ENCODE results near the gene CARNS1. TPM values are rescaled to one million over a fixed set of nuclear protein-coding genes. Genes with fewer than 3 reads are reported as not detected.

The CARNS1 gene
- total RNA-seq, 1 experiment from 2014 or later, result 0.13 TPM

- H3K27me3 ChIP-seq (replicated peaks; ENCODE audit: insufficient read depth, low read depth, low read length, poor library complexity), result no peaks in the 10 kb centered on the region
- H3K9me3 ChIP-seq (ENCODE audit: low read depth, low read length, poor library complexity, severe bottlenecking), result no peaks in the 10 kb centered on the region
- H3K4me3 ChIP-seq (ENCODE audit: low read depth, low read length, poor library complexity, severe bottlenecking), result no peak overlapping the region
- TF ChIP-seq EZH2 (IDR thresholded peaks at IDR 0.05; ENCODE audit: borderline replicate concordance, low read depth, low read length, poor library complexity, severe bottlenecking), result no peak
- no peak for TF ChIP-seq CTCF (conservative IDR thresholded peaks at IDR 0.05; ENCODE audit: low read depth, low read length)
- BruUV-seq (replicated peaks), result no TSS peak
- no peaks in the 10 kb centered on the region for H3K36me3 ChIP-seq (ENCODE audit: insufficient read depth, low read length, poor library complexity, severe bottlenecking)
- intact Hi-C loops (cut with micrococcal nuclease; ENCODE audit: unreplicated experiment), result loop anchor here (10.0 kb wide), 2 partner anchors 302 to 332 kb away; partner anchors contain the start of gene RHOD
- CTCF ChIA-PET, result interaction anchor here (0.6 to 1.5 kb wide), 3 partner anchors 14 to 727 kb away, joined by 3 to 10 read pairs (median 3); partner anchors contain the start of gene PPP1CA
- POLR2A ChIA-PET (ENCODE audit: low non-redundant PET), result interaction anchor here (0.6 kb wide), 2 partner anchors 13 to 15 kb away, joined by 4 to 5 read pairs; partner anchors contain the start of gene PPP1CA
- H3K27ac ChIP-seq (ENCODE audit: low read depth, low read length, poor library complexity, severe bottlenecking), result no peak overlapping the region
- peaks cover 14% of the 10 kb centered on the region for H3K4me1 ChIP-seq (ENCODE audit: insufficient read depth, low read length, poor library complexity, severe bottlenecking)
- DNase-seq (ENCODE audit: low spot score), result no peak
Measured at GRCh38 chr11:67387069-67387468, 28.4 kb upstream of the CARNS1 start.

GRCh38 chr11:67387518-67387917 is 28.0 kb upstream of the CARNS1 start:
- CTCF ChIA-PET, result interaction anchor here (0.7 to 1.5 kb wide), 2 partner anchors 14 to 726 kb away, joined by 3 read pairs; partner anchors contain the start of gene PPP1CA
- H3K4me3 ChIP-seq (ENCODE audit: low read depth, low read length, poor library complexity, severe bottlenecking), result no peak overlapping the region
- POLR2A ChIA-PET (ENCODE audit: low non-redundant PET), result no interaction called here

GRCh38 chr11:67389477-67389876 is 26.0 kb upstream of the CARNS1 start:
- TF ChIP-seq CTCF (conservative IDR thresholded peaks at IDR 0.05; ENCODE audit: low read depth, low read length) (peak; percentile 71), EZH2 (IDR thresholded peaks at IDR 0.05; ENCODE audit: borderline replicate concordance, low read depth, low read length, poor library complexity, severe bottlenecking) (no peak)
- POLR2A ChIA-PET (ENCODE audit: low non-redundant PET), result no interaction called here
- H3K4me1 ChIP-seq (ENCODE audit: insufficient read depth, low read length, poor library complexity, severe bottlenecking), result peaks cover 18% of the 10 kb centered on the region
- no peaks in the 10 kb centered on the region for H3K9me3 ChIP-seq (ENCODE audit: low read depth, low read length, poor library complexity, severe bottlenecking)
- peaks cover 8% of the 10 kb centered on the region for H3K36me3 ChIP-seq (ENCODE audit: insufficient read depth, low read length, poor library complexity, severe bottlenecking)
- no TSS peak for BruUV-seq (replicated peaks)
- no peak overlapping the region for H3K4me3 ChIP-seq (ENCODE audit: low read depth, low read length, poor library complexity, severe bottlenecking)
- no peak overlapping the region for H3K27ac ChIP-seq (ENCODE audit: low read depth, low read length, poor library complexity, severe bottlenecking)
- intact Hi-C loops (cut with micrococcal nuclease; ENCODE audit: unreplicated experiment), result loop anchor here (10.0 kb wide), 2 partner anchors 305 to 335 kb away; partner anchors contain the start of gene RHOD
- DNase-seq (ENCODE audit: low spot score), result no peak
- CTCF ChIA-PET, result interaction anchor here (0.6 to 0.9 kb wide), 2 partner anchors 12 to 360 kb away, joined by 4 to 6 read pairs; partner anchors contain the start of gene PPP1CA
- no peaks in the 10 kb centered on the region for H3K27me3 ChIP-seq (replicated peaks; ENCODE audit: insufficient read depth, low read depth, low read length, poor library complexity)

More at GRCh38 chr11:67387518-67387917, 28.0 kb upstream of the CARNS1 start:
- DNase-seq (ENCODE audit: low spot score), result no peak
- no peaks in the 10 kb centered on the region for H3K27me3 ChIP-seq (replicated peaks; ENCODE audit: insufficient read depth, low read depth, low read length, poor library complexity)
- H3K27ac ChIP-seq (ENCODE audit: low read depth, low read length, poor library complexity, severe bottlenecking), result no peak overlapping the region
- no peaks in the 10 kb centered on the region for H3K9me3 ChIP-seq (ENCODE audit: low read depth, low read length, poor library complexity, severe bottlenecking)
- no TSS peak for BruUV-seq (replicated peaks)
- no peaks in the 10 kb centered on the region for H3K36me3 ChIP-seq (ENCODE audit: insufficient read depth, low read length, poor library complexity, severe bottlenecking)
- intact Hi-C loops (cut with micrococcal nuclease; ENCODE audit: unreplicated experiment), result loop anchor here (10.0 kb wide), 2 partner anchors 303 to 333 kb away; partner anchors contain the start of gene RHOD
- peaks cover 15% of the 10 kb centered on the region for H3K4me1 ChIP-seq (ENCODE audit: insufficient read depth, low read length, poor library complexity, severe bottlenecking)
- TF ChIP-seq CTCF (conservative IDR thresholded peaks at IDR 0.05; ENCODE audit: low read depth, low read length), result no peak
- no peak for TF ChIP-seq EZH2 (IDR thresholded peaks at IDR 0.05; ENCODE audit: borderline replicate concordance, low read depth, low read length, poor library complexity, severe bottlenecking)

Data from A673 (cell line).